ENCODE results near the gene ZDHHC21.

GRCh38 chr9:14593406-14593805, 99.8 kb downstream of the ZDHHC21 start:
- TF ChIP-seq CTCF (conservative IDR thresholded peaks at IDR 0.05; ENCODE audit: low read depth in 2 of 2) = no peak
- TF ChIP-seq POLR2AphosphoS5 (IDR thresholded peaks at IDR 0.05; ENCODE audit: low read depth) = no peak
- no peak for TF ChIP-seq EZH2 (IDR thresholded peaks at IDR 0.05; ENCODE audit: low read depth, unreplicated experiment)
- no peak for TF ChIP-seq EZH2phosphoT487 (IDR thresholded peaks at IDR 0.05; ENCODE audit: unreplicated experiment)
- no peak for TF ChIP-seq REST (IDR thresholded peaks at IDR 0.05; ENCODE audit: unreplicated experiment)
- TF ChIP-seq ETS1 (IDR thresholded peaks at IDR 0.05) = no peak
- no peak for TF ChIP-seq NANOG (IDR thresholded peaks at IDR 0.05; ENCODE audit: borderline replicate concordance)
